T-cell (primary cell): Measurements from ENCODE around the gene OR52E5. TPM values are rescaled to one million over a fixed set of nuclear protein-coding genes. Genes with fewer than 3 reads are reported as not detected.

Experiments
- ATAC-seq, 4 experiments: fragments of 200-7000 bp in 3 of 4; fragments of 150-1000 bp in 1 of 4; cut with Tn5 transposase; replicated peaks in 1 of 4; 1 replicate in 3 of 4; 2 replicates in 1 of 4; pipeline ENCODE4 v1.10.0; 2021; ENCODE audit warnings: moderate library complexity in 3 of 4, mild to moderate bottlenecking in 2 of 4, moderate number of reproducible peaks in 1 of 4
- CTCF ChIA-PET, 2 donors: fragments of 300-600 bp; sonication (Branson Sonifier 250); formaldehyde crosslinking; loops; one replicate each; lab custom pipeline; 2022; ENCODE audit warnings: antibody characterized with exemption in 2 of 2; lab: Charles Lee
- POLR2A ChIA-PET, 2 donors: fragments of 300-600 bp; sonication (Branson Sonifier 250); formaldehyde crosslinking; loops; one replicate each; lab custom pipeline; 2022; ENCODE audit warnings: antibody characterized with exemption in 2 of 2; lab: Charles Lee
- DNase-seq, 35 experiments: peaks; one replicate each; pipeline versions ENCODE4 v3.0.0 to v3.0.0-alpha.2; 2013 to 2023
- H3K27ac ChIP-seq: one replicate; pipeline ENCODE4 v1.5.1; 2013; ENCODE audit warnings: low read length
- H3K27me3 ChIP-seq, 2 experiments: replicated peaks in 1 of 2; 1 replicate in 1 of 2; 2 replicates in 1 of 2; pipeline versions ENCODE4 v1.6.1 to v1.7.0; 2013; ENCODE audit warnings: low read length in 1 of 2, mixed read lengths in 1 of 2; ENCODE audit not compliant: control insufficient read depth in 2 of 2, insufficient read depth in 2 of 2; ENCODE audit errors: extremely low read depth in 1 of 2
- H3K36me3 ChIP-seq, 2 donors: 1 replicate in 1 of 2; 2 replicates in 1 of 2; pipeline versions ENCODE4 v1.6.1 to v1.7.0; 2013; ENCODE audit warnings: low read length in 1 of 2; ENCODE audit not compliant: control insufficient read depth in 2 of 2, insufficient read depth in 1 of 2; ENCODE audit errors: extremely low read depth in 1 of 2
- H3K4me1 ChIP-seq, 2 experiments: 1 replicate in 1 of 2; 2 replicates in 1 of 2; pipeline versions ENCODE4 v1.6.1 to v1.7.0; 2013; ENCODE audit warnings: low read length in 2 of 2, mixed read lengths in 1 of 2; ENCODE audit not compliant: insufficient read depth in 2 of 2, control insufficient read depth in 1 of 2; ENCODE audit errors: extremely low read depth in 1 of 2
- H3K4me3 ChIP-seq, 2 donors: 1 replicate in 1 of 2; 2 replicates in 1 of 2; pipeline versions ENCODE4 v1.5.1 to v1.7.0; 2013; ENCODE audit warnings: mild to moderate bottlenecking in 2 of 2, low read length in 1 of 2, moderate library complexity in 1 of 2; ENCODE audit not compliant: control insufficient read depth in 1 of 2; ENCODE audit errors: extremely low read depth in 1 of 2
- H3K9me3 ChIP-seq: 2 replicates; pipeline ENCODE4 v1.7.0; 2013
- H3K27ac Mint-ChIP-seq, 2 donors: one replicate each; pipeline ENCODE4 v1.8.0; 2020 to 2021; ENCODE audit warnings: mild to moderate bottlenecking in 2 of 2, mixed read lengths in 2 of 2
- H3K27me3 Mint-ChIP-seq, 2 donors: one replicate each; pipeline ENCODE4 v1.8.0; 2021 to 2022; ENCODE audit warnings: mixed read lengths in 2 of 2
- H3K36me3 Mint-ChIP-seq: one replicate; pipeline ENCODE4 v1.8.0; 2021; ENCODE audit warnings: mixed read lengths
- H3K4me1 Mint-ChIP-seq, 3 donors: one replicate each; pipeline ENCODE4 v1.8.0; 2020 to 2022; ENCODE audit warnings: mixed read lengths in 3 of 3, mild to moderate bottlenecking in 1 of 3
- H3K4me3 Mint-ChIP-seq, 3 donors: one replicate each; pipeline ENCODE4 v1.8.0; 2020 to 2022; ENCODE audit warnings: mild to moderate bottlenecking in 3 of 3, mixed read lengths in 3 of 3, moderate library complexity in 3 of 3
- H3K9me3 Mint-ChIP-seq, 3 donors: one replicate each; pipeline ENCODE4 v1.8.0; 2020 to 2022; ENCODE audit warnings: mixed read lengths in 3 of 3
- WGBS: methylation state at CpG from one replicate; pipeline ENCODE4 v1.1.5; 2013; ENCODE audit warnings: missing lambda C conversion rate; ENCODE audit not compliant: insufficient coverage; 5-methylcytosine and 5-hydroxymethylcytosine counted together
- total RNA-seq, 35 experiments: library from RNA in 6 of 35; stranded (reverse) in 6 of 35; fragments of 120-200 nt in 1 of 35; gene quantifications; one replicate each; pipeline versions ENCODE4 v1.2.1 to v1.2.4 and lab custom pipeline; 2013 to 2026

OR52E5 gene
- total RNA-seq (not detected), total RNA-seq (lab: John Stamatoyannopoulos, UW) (0 reads per million in 29 experiments)
- not detected for total RNA-seq (2013)

DNA sequence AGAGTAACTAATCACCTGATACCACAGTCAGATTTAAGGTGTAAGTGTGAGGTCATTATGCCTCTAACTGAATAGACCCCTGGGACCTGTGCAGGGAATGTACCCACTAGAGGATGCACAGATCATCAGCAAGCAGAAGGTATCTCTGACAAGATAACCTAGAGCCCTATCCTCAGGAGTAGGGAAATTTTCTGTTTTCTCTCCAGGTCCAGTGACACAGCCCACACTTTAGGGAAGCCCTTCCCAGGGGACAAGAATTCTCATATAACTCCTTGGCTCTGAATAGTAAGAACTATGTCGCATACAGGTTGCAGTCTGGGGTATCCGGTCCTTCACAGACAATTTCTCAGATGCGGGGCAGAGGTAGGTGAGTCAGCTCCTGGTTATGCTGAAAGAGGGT, at the start of gene OR52E5:
TSS of gene OR52E5 (plus strand) at position 301 of the 400 bp plus-strand sequence. CDS start 7,569 bp downstream, outside the sequence.
- Mint-ChIP-seq H3K36me3 (no peaks in the 10 kb centered on the region), H3K27ac (no peak within 1 kb of the TSS), H3K4me3 (no peak within 1 kb of the TSS), H3K27me3 (peaks cover 3 to 12% of the 10 kb centered on the region in 2 donors), H3K4me1 (no peaks in the 10 kb centered on the region), H3K9me3 (no peaks in the 10 kb centered on the region)
- peaks cover 0 to 2% of the 10 kb centered on the region in 2 experiments for H3K27me3 ChIP-seq
- no peaks in the 10 kb centered on the region for H3K9me3 ChIP-seq
- POLR2A ChIA-PET: no interaction called here
- no peak for DNase-seq
- ATAC-seq: no peak
- no peaks in the 10 kb centered on the region for H3K36me3 ChIP-seq
- CTCF ChIA-PET: no interaction called here
- no peaks in the 10 kb centered on the region for H3K4me1 ChIP-seq
- H3K27ac ChIP-seq: no peak within 1 kb of the TSS
- H3K4me3 ChIP-seq: no peak within 1 kb of the TSS
- 100% methylated on average over 2 of the region's 3 CpGs for WGBS

DNA sequence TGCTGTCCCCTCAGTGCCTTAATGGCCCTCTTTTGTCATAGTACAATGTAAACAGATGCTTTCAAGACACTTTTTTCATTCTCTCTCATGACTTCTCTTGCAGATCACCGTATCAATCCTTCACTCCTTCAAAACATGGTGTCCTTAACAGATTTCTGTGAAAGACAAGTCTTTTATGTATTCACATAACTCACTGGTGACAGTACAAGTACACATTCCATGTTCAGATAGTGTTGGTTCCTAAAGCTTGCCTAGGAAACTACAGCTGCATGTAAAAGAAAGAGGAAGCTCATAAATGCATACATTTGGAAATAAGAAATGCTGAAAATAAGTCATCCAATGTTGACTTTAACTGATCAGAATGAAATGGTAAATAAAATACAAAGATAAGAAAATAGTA, 46.3 kb upstream of the OR52E5 start:
- no peak for DNase-seq
- Mint-ChIP-seq H3K36me3 (no peaks in the 10 kb centered on the region), H3K27ac (no peak overlapping the region), H3K9me3 (no peaks in the 10 kb centered on the region), H3K4me1 (no peaks in the 10 kb centered on the region), H3K4me3 (no peak overlapping the region), H3K27me3 (peaks cover 0 to 3% of the 10 kb centered on the region in 2 donors)
- Histone ChIP-seq H3K4me3 (no peak overlapping the region), H3K27me3 (no peaks in the 10 kb centered on the region), H3K36me3 (no peaks in the 10 kb centered on the region), H3K27ac (no peak overlapping the region), H3K4me1 (no peaks in the 10 kb centered on the region), H3K9me3 (no peaks in the 10 kb centered on the region)
- ATAC-seq: no peak
- CTCF ChIA-PET: no interaction called here
- 55% methylated on average over 1 of the region's 1 CpG for WGBS
- POLR2A ChIA-PET: no interaction called here

DNA sequence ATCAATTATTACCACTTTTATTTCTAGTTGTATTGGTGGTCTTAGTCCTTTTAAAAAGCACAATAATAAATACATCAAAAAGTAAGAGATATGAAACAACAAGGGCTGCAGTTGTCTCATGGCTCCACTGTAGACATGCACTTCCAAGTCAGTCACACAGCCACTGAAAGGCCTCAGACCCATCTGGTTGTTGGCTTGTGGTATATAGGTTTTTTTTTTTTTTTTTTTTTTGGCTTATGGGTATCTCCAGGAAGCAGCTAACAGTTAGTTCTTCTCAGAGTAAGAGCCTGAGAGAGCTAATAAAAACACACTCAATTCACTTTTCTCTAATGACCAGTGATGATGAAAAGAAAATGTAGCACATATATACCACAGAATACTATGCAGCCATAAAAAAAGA, 45.3 kb upstream of the OR52E5 start:
- Histone ChIP-seq H3K27ac (no peak overlapping the region), H3K4me1 (no peaks in the 10 kb centered on the region), H3K36me3 (no peaks in the 10 kb centered on the region), H3K4me3 (no peak overlapping the region), H3K27me3 (no peaks in the 10 kb centered on the region), H3K9me3 (no peaks in the 10 kb centered on the region)
- Mint-ChIP-seq H3K4me1 (no peaks in the 10 kb centered on the region), H3K36me3 (no peaks in the 10 kb centered on the region), H3K4me3 (no peak overlapping the region), H3K27ac (no peak overlapping the region), H3K9me3 (no peaks in the 10 kb centered on the region), H3K27me3 (peaks cover 4 to 6% of the 10 kb centered on the region in 2 donors)
- ATAC-seq: no peak
- POLR2A ChIA-PET: no interaction called here
- no peak for DNase-seq
- CTCF ChIA-PET: no interaction called here

DNA sequence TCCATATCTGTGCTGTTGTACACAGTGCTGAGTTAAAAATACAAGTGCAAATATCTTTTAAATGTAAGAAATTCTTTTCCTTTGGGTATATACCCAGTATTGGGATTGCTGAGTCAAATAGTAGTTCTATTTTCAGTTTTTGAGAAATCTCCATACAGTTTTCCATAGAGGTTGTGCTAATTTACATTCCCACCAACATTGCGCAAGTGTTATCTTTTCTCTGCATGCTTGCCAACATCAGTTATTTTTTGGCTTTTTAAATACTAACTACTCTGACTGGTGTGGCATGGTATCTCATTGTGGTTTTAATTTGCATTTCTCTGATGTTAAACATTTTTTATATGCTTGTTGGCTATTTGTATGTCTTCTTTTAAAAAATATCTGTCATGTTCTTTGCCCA, 42.0 kb upstream of the OR52E5 start:
- Mint-ChIP-seq H3K4me3 (no peak overlapping the region), H3K4me1 (no peaks in the 10 kb centered on the region), H3K27me3 (peaks cover 13 to 21% of the 10 kb centered on the region in 2 donors), H3K36me3 (no peaks in the 10 kb centered on the region), H3K9me3 (no peaks in the 10 kb centered on the region), H3K27ac (no peak overlapping the region)
- Histone ChIP-seq H3K4me3 (no peak overlapping the region), H3K4me1 (no peaks in the 10 kb centered on the region), H3K36me3 (no peaks in the 10 kb centered on the region), H3K9me3 (no peaks in the 10 kb centered on the region), H3K27me3 (no peaks in the 10 kb centered on the region), H3K27ac (no peak overlapping the region)
- ChIA-PET CTCF (no interaction called here), POLR2A (no interaction called here)
- ATAC-seq (no peak), DNase-seq (no peak)
- no CpG with 5 or more reads among the region's 1 CpG for WGBS

DNA sequence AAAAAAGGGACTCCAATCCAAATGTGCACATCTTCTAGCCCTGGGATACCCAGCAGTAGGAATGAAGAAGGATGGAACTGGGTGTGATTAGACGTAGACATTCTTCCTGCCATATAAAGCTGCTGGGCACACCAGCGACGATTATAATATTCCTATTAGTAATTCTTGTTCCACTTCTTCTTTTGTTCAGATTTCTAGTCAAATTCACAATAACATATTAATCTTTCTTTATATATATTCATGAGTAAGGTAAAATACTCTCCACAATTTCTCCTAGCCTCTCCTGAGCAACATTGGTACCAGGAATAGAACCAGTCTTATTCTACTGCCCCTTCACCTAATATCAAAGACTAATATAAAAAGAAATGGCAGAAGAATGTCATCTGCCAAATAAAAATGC, 35.4 kb upstream of the OR52E5 start, which contains the start of gene OR52E8:
TSS of gene OR52E8 (minus strand) at position 101 of the 400 bp plus-strand sequence. CDS start at position 101, 0 bp downstream.
- H3K4me1 ChIP-seq: no peaks in the 10 kb centered on the region
- H3K27ac Mint-ChIP-seq: no peak within 1 kb of the TSS
- POLR2A ChIA-PET: no interaction called here

DNA sequence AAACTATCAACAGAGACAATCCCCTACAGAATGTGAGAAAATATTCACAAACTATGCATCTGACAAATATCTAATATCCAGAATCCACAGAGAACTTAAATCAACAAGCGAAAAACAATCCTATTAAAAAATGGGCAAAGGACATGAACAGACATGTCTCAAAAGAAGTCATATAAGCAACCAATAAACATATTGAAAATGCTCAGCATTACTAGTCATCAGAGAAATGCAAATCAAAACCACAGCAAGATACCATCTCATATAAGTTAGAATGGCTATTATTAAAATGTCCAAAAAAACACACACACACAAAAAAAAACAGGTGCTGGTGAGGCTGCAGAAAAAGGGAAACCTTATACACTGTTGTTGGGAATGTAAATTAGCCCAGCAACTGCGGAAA, 27.2 kb upstream of the OR52E5 start:
- CTCF ChIA-PET: no interaction called here
- Histone ChIP-seq H3K36me3 (no peaks in the 10 kb centered on the region), H3K4me3 (no peak overlapping the region), H3K27ac (no peak overlapping the region), H3K4me1 (no peaks in the 10 kb centered on the region), H3K9me3 (no peaks in the 10 kb centered on the region), H3K27me3 (no peaks in the 10 kb centered on the region)
- WGBS: no CpG with 5 or more reads among the region's 2 CpGs
- H3K4me3 Mint-ChIP-seq: no peak overlapping the region
- H3K9me3 Mint-ChIP-seq: peaks cover 0 to 3% (median 3%) of the 10 kb centered on the region in 3 donors
- H3K27me3 Mint-ChIP-seq: peaks cover 12 to 23% of the 10 kb centered on the region in 2 donors
- ATAC-seq: no peak
- DNase-seq: no peak
- H3K4me1 Mint-ChIP-seq: no peaks in the 10 kb centered on the region
- POLR2A ChIA-PET: interaction anchor here in 1 of 2 donors (0.6 kb wide), 1 partner anchor 750 kb away, joined by 7 read pairs; no protein-coding TSS in a partner anchor
- H3K27ac Mint-ChIP-seq: no peak overlapping the region
- no peaks in the 10 kb centered on the region for H3K36me3 Mint-ChIP-seq

More for the DNA sequence above, 35.4 kb upstream of the OR52E5 start, which contains the start of gene OR52E8:
- Histone ChIP-seq H3K9me3 (no peaks in the 10 kb centered on the region), H3K27ac (no peak within 1 kb of the TSS), H3K36me3 (no peaks in the 10 kb centered on the region), H3K27me3 (no peaks in the 10 kb centered on the region), H3K4me3 (no peak within 1 kb of the TSS)
- no peak for DNase-seq
- Mint-ChIP-seq H3K4me3 (no peak within 1 kb of the TSS), H3K27me3 (peaks cover 15 to 21% of the 10 kb centered on the region in 2 donors), H3K36me3 (no peaks in the 10 kb centered on the region), H3K9me3 (no peaks in the 10 kb centered on the region), H3K4me1 (no peaks in the 10 kb centered on the region)
- no peak for ATAC-seq
- WGBS: no CpG with 5 or more reads among the region's 3 CpGs
- CTCF ChIA-PET: no interaction called here

DNA sequence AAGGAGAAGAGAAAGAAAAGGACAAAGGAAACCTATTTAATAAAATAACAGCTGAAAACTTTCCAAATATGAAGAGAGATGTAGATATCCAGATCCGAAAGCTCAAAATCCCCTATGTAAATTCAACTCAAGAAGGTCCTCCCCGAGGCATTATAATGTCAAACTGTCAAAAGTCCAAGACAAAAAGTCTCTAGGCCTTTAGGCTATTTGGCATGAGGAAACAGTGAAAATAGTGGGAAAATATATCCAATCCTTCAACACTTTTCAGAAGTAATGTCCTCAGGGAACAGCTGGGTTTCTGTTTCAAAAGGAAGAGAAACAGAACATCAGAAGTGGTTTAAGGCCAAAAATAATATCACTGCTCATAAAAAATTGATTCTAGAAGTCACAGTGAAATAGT, 14.4 kb upstream of the OR52E5 start:
- ChIA-PET CTCF (no interaction called here), POLR2A (no interaction called here)
- peaks cover 0 to 3% of the 10 kb centered on the region in 2 donors for H3K27me3 Mint-ChIP-seq
- DNase-seq (no peak), ATAC-seq (no peak)
- Histone ChIP-seq H3K4me3 (no peak overlapping the region), H3K27me3 (peaks cover 0 to 2% of the 10 kb centered on the region in 2 experiments), H3K4me1 (no peaks in the 10 kb centered on the region), H3K9me3 (no peaks in the 10 kb centered on the region), H3K27ac (no peak overlapping the region), H3K36me3 (no peaks in the 10 kb centered on the region)
- H3K27ac Mint-ChIP-seq: no peak overlapping the region
- no peak overlapping the region for H3K4me3 Mint-ChIP-seq
- H3K9me3 Mint-ChIP-seq: peaks cover 0 to 2% (median 0%) of the 10 kb centered on the region in 3 donors
- no peaks in the 10 kb centered on the region for H3K4me1 Mint-ChIP-seq
- no CpG with 5 or more reads among the region's 2 CpGs for WGBS
- H3K36me3 Mint-ChIP-seq: no peaks in the 10 kb centered on the region
